Measurements from ENCODE around the gene PSMB3. TPM values are rescaled to one million over a fixed set of nuclear protein-coding genes. Genes with fewer than 3 reads are reported as not detected.

Gene PSMB3
- total RNA-seq, 1 donor from 2014 or later, result 284 TPM

DNA sequence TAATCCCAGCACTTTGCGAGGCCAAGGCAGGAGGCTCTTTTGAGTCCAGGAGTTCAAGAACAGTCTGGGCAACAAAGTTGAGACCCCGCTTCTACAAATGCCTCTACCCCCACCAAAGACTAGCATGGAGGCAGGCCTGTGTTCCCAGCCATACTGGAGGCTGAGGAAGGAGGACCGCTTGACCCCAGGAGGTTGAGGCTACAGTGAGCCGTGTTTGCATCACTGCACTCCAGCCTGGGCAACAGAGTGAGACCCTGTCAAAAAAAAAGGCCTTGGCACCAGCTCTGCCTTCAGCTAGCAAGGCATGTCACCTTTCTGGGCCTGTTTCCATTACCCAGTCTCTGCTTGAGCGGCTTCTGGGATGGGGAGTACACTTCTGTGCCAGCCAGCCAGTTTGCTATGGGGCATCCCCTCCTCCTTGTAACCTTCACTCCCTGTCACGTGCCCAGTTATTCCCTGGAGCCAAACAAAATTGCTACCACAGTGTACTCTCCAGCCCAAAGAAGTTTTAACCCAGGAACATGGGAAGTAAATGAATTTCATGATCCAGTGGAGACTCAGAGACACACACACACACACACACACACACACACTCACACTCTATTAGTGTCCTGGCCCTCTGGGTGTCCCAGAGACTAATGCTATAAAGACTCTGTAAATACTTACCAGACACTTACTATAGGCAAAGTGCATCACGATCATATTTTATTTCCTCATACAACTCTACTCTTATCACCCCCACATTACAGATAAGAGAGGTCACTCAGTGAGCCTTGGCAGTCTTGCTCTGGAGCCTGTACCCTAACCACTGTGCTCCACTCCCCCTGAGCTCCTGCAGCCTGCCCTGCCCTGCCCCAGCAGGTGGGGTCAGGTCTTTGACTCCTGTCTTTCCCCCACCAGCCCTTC is 19.9 kb upstream of the PSMB3 start:
- intact Hi-C loops (cut with micrococcal nuclease), result loop anchor here (10.0 kb wide), 1 partner anchor 178 kb away; no protein-coding TSS in a partner anchor

DNA sequence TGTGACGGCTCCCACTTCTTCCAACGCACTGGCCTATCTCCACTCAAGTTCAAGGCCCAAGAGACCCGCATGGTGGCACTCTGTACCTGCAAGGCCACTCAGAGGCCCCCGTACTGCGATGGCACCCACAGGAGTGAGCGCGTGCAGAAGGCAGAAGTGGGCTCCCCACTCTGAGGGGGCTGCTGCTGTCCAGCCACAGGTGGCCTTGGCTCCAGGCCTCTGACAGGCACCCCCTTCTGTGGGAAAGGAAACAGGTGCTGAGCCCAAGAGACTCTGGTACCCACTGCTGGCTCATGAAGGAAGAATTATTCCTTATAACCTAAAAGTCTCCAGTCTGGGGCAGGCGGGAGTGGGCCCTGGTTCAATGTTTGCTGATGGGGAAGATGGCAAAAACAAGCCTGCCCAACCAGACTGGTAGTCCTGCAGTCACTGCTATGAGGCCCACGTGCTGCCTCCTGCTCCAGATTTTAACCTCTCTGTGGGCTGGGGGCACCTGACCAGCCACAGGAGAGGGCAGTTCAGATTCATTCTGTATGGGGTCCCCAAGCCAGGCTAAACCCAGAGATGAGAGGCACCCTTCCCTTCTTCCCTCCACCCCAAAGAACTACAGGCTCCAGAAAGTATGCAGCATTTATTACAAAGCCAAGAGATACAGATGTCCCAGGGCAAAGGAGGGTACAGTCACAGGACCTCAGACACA is 19.1 kb upstream of the PSMB3 start:
- intact Hi-C loops (cut with micrococcal nuclease), result loop anchor here (10.0 kb wide), 1 partner anchor 179 kb away; no protein-coding TSS in a partner anchor

DNA sequence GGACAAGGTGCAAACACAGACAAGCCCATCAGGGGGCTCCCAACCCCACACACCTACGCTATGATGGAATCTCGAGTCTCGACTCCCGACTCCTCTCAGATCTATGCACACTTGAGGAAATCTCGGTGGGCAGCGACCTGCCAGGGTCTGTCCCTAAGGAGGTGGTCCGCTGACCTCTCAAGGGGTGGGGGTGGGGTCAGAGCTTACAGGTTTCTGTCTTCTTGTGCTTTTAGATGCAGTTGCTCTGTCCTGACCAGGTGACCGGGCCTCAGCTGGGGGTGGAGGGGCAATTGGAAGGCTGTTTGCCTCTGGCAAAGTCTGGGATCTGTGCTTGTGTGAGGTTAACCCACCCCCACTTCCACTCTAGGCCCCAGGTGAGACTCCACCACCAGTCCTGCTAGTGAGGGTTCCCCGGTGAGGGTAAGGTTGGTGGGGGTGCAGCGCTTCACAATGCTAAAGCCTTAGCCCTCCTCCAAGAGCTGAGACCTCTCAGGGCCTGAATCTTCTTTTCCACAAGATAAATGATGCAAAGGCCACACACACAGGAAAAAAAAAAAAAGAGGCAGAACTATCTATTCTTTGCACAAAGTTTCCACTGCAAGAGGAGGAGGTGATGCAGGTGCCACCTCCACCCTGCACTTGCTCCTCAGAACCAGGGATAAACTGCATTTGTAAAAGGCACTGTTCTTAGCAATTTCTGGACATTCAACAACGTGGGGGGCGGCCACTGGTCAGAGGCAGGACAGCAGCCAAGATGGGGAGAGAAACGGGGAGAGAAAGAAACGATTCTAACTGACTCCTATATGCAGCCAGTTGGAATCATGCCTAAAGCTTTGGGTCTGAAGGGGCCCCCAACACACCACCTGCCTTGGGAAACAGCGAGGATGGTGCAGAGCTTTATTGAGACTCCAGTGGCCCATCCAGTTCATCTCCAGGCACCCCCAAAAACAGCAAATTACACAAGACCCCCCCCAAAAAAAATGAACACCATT is 18.3 kb upstream of the PSMB3 start:
- intact Hi-C loops (cut with micrococcal nuclease), result loop anchor here (10.0 kb wide), 1 partner anchor 179 kb away; no protein-coding TSS in a partner anchor

DNA sequence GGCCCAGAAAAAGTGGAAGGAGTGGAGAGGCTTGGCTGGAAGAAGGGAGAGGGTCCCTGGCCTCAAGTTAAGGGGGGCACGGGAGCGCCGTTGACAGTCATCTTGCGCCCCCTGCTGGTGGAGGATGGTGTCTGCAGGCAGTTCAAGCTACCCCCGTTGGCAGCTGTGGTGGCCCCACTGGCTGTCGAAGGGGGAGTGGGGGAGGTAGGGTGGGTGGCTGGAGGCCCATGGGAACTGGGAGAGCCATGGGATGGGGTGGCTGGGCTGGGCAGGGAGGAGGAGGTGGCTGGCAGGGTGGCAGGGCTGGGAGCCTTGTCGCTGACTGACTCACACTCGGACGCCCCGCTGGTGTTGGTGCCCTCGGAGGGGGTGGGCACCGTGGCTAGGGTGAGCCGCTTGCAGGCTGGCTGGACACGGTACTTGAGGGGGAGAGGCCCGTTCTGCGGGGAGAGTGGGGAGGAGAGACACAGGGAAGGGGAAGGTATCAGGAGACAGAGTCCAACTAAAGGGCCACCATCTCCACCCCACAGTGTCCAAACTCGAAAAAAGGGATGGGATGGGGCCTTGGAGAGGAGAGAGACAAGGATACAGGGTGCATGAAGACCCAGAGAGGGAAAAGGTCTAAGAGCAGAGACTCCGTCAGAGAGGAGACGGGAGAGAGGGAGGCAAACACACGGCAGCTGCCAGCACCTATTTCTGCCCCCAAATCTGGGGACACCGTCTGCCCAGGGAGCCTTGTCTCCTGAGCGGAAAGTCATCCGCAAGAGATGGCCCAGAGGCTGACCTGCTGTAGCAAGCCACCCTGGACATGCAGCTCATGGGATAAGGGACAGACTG is 17.2 kb upstream of the PSMB3 start:
- intact Hi-C loops (cut with micrococcal nuclease), result loop anchor here (1.0 to 10.0 kb wide), 2 partner anchors 58 to 181 kb away; no protein-coding TSS in a partner anchor

DNA sequence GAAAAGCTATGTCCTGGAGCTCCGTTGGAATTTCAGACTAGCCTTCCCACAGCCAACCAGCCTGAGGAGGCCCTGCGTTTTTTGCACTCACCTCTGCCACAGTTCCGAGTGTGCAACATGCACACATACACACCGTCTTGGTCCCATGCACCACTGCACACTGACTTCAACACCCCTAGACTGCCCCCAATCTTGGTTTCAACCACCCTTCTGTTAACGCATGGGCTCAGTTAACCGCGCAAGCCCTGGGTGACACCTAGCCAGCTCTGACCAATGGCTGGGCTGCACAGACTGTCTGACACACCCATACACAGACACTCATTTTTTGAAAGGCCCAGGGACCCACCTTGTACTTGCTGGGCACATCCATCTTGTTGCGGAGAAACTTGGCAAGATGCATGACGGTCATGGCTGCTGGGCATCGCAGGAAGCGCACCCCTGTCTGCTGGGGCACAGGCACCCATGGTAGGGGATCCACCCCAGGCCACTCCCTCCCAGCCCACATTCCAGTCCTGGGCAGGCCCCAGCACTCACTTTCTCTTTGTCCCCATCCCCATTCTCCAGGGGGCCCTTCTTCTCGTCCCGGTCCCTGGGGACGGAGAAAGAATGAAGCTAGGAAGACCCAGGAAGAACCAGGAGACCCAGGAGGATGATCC is 14.4 kb upstream of the PSMB3 start:
- intact Hi-C loops (cut with micrococcal nuclease), result loop anchor here (10.0 kb wide), 1 partner anchor 183 kb away; no protein-coding TSS in a partner anchor

DNA sequence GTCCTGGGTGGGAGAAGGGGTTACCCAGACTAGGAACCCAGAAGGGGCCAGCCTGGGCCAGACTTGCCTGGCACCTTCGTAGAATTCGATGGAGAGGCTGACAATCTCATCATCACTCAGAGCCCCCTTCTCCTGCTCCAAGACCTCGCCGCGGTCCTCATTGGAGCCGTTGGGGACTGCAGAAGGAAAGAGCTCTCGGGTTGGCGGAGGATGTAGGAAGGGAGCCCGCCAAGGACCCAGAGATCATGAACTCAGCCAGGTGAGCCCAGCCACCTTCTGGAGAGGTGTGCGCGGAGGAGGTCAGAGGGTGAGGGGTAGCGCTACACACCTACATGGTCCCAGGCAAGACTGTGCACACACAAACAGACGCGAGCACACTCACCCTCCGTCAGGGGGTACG is 13.9 kb upstream of the PSMB3 start:
- intact Hi-C loops (cut with micrococcal nuclease), result loop anchor here (10.0 kb wide), 1 partner anchor 184 kb away; no protein-coding TSS in a partner anchor

DNA sequence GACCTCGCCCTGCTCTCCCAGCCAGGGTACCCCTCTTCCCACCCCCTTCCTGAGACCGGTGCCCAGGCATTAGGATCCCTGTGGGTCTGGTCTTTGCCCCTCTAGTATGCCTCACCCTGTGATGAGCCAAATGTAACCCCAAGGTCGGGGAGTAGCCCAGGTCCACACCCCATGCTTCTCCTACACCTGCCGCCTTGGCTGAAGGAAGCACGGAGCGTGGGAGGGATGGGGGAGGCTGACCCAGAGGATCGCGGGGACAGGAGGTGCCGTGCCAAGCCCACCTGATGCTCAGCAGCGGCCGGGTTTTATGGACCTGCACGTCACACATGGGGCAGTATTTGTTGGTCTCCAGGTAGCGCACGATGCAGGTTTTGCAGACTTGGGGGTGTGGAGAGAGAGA is 13.2 kb upstream of the PSMB3 start:
- intact Hi-C loops (cut with micrococcal nuclease), result loop anchor here (10.0 kb wide), 1 partner anchor 185 kb away; no protein-coding TSS in a partner anchor

GRCh38 chr17:38740044-38740443 is 12.5 kb upstream of the PSMB3 start:
- intact Hi-C loops (cut with micrococcal nuclease), result no loop called here

- intact Hi-C loops (cut with micrococcal nuclease), result no loop called here
These were observed 11.7 kb upstream of the PSMB3 start for GRCh38 chr17:38740806-38741205.

DNA sequence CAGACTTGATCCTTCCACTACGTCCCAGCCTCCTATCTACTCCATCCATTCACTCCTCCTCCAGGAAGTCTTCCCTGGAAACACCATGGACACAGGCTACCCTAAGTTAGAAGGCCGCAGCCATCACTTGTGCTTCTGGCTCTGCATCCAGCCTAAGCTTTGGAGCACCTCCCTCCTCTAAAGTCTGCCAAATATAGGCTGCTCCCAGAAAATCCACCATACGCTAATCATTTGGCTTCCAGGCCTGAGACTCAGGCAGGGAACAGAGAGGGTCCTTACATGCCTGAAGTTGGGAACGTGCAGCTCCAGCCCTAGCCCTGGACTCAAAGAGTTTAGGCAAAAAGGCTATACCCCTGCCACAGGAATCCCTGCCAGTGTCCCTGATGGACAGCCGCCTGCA is 11.1 kb upstream of the PSMB3 start:
- intact Hi-C loops (cut with micrococcal nuclease), result no loop called here

DNA sequence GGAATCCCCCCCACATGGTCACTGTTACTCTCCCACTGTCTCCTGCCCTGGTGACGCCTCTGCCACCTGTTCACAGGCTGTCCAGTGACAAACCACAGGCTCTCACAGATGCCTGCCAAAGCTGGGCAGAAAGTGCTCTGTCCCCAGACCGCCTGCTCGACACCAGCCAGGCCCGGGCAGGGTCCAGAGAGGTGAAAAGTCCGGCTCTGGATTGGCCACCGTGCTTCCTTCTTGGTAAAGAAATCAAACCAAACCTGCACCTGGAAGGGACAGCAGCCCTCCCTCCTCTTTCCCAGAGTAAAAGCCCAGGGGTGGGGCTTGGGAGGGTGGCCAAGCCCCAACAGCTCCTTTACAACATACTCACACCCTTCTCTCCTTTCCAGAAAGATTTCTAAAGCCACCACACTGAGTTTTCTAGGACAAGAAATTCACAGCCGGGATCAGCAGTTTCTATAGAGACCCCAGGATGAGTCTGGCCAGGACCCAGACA is 10.6 kb upstream of the PSMB3 start:
- intact Hi-C loops (cut with micrococcal nuclease), result no loop called here

DNA sequence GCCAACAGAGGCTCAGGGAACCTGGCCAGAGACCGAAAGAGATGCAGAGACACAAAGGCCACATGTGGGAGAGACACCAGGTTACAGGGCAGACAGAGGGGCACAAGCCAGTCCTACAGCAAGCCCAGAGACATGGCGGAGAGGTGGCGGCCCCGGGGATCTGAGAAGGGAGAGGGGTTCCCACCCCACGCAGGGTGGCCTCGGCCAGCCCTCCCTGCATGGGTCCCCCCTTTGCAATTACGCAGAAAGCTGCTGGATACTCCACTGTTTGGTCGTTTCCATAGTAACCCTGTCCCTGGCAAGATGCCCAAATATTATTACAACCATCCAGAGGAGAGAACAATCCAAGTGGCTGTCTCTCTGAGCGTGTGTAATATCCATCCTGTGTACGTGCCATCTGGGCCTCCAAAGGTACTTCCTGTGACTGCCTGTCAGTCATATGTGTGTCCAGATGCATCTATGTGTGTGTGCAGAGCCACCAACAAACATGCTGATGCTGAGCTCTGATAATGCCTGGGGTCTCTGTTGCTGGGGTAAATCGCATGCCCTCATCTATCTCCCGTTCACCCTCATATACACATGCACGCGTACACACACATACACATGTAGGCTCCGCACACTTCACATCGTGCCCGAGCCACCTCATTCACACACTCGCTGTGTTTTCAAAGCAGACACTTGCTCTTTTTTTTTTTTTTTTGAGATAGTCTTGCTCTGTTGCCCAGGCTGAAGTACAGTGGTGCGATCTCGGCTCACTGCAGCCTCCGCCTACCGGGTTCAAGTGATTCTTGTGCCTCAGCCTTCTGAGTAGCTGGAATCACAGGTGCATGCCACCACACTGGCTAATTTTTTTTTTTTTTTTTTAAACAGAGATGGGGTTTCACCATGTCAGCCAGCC is 9.9 kb upstream of the PSMB3 start:
- intact Hi-C loops (cut with micrococcal nuclease), result no loop called here

GRCh38 chr17:38743556-38744171 is 8.9 kb upstream of the PSMB3 start:
- intact Hi-C loops (cut with micrococcal nuclease), result no loop called here

DNA sequence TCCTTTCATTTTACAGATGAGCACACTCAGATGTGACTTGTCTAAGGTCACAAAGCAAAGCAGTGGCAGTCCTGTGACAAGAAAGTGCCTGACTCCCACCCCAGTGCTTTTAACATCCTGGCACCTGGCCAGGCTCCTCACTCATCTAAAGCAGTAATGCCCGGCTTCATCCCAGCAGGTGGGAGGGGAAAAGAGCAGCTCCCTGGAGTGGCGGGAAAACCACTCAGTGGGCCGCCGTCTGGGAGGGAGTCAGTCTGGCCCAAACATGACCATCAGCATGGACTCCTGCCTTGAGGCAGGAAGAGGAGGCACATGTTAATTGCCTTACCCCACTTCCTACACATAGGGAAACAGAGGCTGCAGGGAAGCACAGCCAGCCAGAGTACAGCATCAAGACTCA is 7.0 kb upstream of the PSMB3 start:
- intact Hi-C loops (cut with micrococcal nuclease), result no loop called here

GRCh38 chr17:38746004-38746848 is 6.3 kb upstream of the PSMB3 start:
- intact Hi-C loops (cut with micrococcal nuclease), result no loop called here

DNA sequence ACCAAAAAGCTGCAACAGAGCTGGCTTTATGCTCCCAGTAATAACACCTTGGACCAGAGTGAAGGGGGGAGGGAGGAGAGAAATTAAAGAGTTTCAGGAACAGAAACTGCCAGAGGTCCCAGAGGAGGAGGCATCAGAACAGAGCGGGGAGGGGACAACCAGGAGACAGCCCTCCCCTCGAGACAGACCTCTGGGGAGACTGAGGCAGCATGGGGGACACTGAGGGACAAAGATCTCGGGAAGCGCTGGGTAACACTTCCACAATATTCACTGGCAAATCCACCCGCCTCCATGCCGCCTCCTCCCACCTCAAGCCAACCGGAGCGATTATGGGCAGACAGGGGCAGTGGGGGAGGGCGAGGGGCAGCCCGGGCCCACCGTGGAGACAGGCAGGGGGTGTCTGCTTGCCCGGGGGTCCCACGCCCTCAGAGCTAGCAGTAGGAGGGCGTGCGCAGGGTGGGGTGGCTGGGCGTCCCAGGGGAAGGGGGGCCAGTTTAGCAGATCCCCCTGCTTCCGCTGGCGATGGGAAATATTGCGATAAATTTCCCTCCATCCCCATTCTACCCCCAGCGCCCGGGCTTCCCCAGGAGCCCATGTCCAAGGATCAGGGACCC is 5.6 kb upstream of the PSMB3 start:
- intact Hi-C loops (cut with micrococcal nuclease), result no loop called here

Data from T-helper 2 cell treated with Interferon-gamma antibody and Interleukin-4, amounts not matched to agents 100 ng/mL and 5 ng/mL, for 36 hours (primary cell).